ENCODE measurements around the gene CAMK2B. TPM values are rescaled to one million over a fixed set of nuclear protein-coding genes. Genes with fewer than 3 reads are reported as not detected.

Gene CAMK2B
- total RNA-seq, 1 donor from 2014 or later: 0.17 TPM

- intact Hi-C loops (cut with DNase I): no loop called here
- no peaks in the 10 kb centered on the region for H3K4me1 ChIP-seq
- H3K27ac ChIP-seq: no peak overlapping the region
- H3K4me3 ChIP-seq: no peak overlapping the region
- no peaks in the 10 kb centered on the region for H3K9me3 ChIP-seq
- TF ChIP-seq, protein P1, sequence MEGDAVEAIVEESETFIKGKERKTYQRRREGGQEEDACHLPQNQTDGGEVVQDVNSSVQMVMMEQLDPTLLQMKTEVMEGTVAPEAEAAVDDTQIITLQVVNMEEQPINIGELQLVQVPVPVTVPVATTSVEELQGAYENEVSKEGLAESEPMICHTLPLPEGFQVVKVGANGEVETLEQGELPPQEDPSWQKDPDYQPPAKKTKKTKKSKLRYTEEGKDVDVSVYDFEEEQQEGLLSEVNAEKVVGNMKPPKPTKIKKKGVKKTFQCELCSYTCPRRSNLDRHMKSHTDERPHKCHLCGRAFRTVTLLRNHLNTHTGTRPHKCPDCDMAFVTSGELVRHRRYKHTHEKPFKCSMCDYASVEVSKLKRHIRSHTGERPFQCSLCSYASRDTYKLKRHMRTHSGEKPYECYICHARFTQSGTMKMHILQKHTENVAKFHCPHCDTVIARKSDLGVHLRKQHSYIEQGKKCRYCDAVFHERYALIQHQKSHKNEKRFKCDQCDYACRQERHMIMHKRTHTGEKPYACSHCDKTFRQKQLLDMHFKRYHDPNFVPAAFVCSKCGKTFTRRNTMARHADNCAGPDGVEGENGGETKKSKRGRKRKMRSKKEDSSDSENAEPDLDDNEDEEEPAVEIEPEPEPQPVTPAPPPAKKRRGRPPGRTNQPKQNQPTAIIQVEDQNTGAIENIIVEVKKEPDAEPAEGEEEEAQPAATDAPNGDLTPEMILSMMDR (IDR thresholded peaks at IDR 0.05): no peak
- ATAC-seq: no peak
- H3K27me3 ChIP-seq: peaks cover 12% of the 10 kb centered on the region
- DNase-seq: no peak
- H3K36me3 ChIP-seq: no peaks in the 10 kb centered on the region
Observed at GRCh38 chr7:44329888-44330287, 4.5 kb upstream of the CAMK2B start.

DNA sequence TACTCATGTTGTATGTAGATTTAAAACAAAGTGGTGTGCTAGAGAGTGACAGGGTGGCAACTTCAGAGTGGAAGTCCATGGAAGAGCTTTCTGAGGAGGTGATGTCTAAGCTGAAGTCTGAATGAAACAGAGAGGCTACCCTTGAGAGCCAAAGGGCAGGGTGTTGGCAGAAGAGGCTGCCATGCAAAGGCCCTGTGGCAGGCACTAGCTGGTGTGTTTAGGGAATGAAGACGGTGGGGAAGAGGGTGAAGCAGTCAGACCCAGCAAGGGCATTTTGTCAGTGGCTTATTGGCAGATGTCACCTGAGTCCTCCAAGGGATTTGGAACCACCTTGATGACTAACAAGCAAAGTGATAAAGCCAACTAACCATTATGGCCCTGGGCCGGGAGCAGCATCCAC, 3.7 kb upstream of the CAMK2B start:
- H3K4me3 ChIP-seq: no peak overlapping the region
- no peaks in the 10 kb centered on the region for H3K36me3 ChIP-seq
- DNase-seq (no peak), ATAC-seq (no peak)
- H3K4me1 ChIP-seq: no peaks in the 10 kb centered on the region
- intact Hi-C loops (cut with DNase I): no loop called here
- peaks cover 19% of the 10 kb centered on the region for H3K27me3 ChIP-seq
- H3K27ac ChIP-seq: no peak overlapping the region
- H3K9me3 ChIP-seq: no peaks in the 10 kb centered on the region
- TF ChIP-seq, protein P1 (IDR thresholded peaks at IDR 0.05): no peak

GRCh38 chr7:44327981-44328380, 2.6 kb upstream of the CAMK2B start:
- intact Hi-C loops (cut with DNase I): no loop called here
- TF ChIP-seq, protein P1 (IDR thresholded peaks at IDR 0.05): no peak
- Histone ChIP-seq H3K4me1 (no peaks in the 10 kb centered on the region), H3K9me3 (no peaks in the 10 kb centered on the region), H3K27ac (no peak overlapping the region), H3K27me3 (peaks cover 25% of the 10 kb centered on the region), H3K4me3 (no peak overlapping the region), H3K36me3 (no peaks in the 10 kb centered on the region)
- ATAC-seq: no peak
- no peak for DNase-seq

- Histone ChIP-seq H3K36me3 (no peaks in the 10 kb centered on the region), H3K27me3 (peaks cover 25% of the 10 kb centered on the region), H3K9me3 (no peaks in the 10 kb centered on the region), H3K27ac (no peak overlapping the region), H3K4me3 (no peak overlapping the region), H3K4me1 (no peaks in the 10 kb centered on the region)
- TF ChIP-seq, protein P1 (IDR thresholded peaks at IDR 0.05): no peak
- ATAC-seq (no peak), DNase-seq (peak; percentile 22)
- intact Hi-C loops (cut with DNase I): no loop called here
Observed at GRCh38 chr7:44326261-44327125, 1.1 kb upstream of the CAMK2B start.

GRCh38 chr7:44325811-44326241, 432 bp upstream of the CAMK2B start:
- DNase-seq (peak; percentile 38), ATAC-seq (no peak)
- TF ChIP-seq, protein P1 (IDR thresholded peaks at IDR 0.05): no peak
- intact Hi-C loops (cut with DNase I): no loop called here
- Histone ChIP-seq H3K36me3 (no peaks in the 10 kb centered on the region), H3K27me3 (peaks cover 25% of the 10 kb centered on the region), H3K4me1 (no peaks in the 10 kb centered on the region), H3K9me3 (no peaks in the 10 kb centered on the region), H3K27ac (no peak overlapping the region), H3K4me3 (no peak overlapping the region)
